SK-N-SH (cell line): Measurements from ENCODE around the gene AKAP10. TPM values are rescaled to one million over a fixed set of nuclear protein-coding genes. Genes with fewer than 3 reads are reported as not detected.

Experiments used
- CTCF ChIA-PET: fragments of 300-600, 350-600 bp; formaldehyde crosslinking; extraction: SDS; loops from one replicate; lab custom pipeline; 2021; lab: Yijun Ruan, JAX
- POLR2A ChIA-PET: fragments of 350-600 bp; sonication (Branson Sonifier 250); formaldehyde crosslinking; extraction: SDS; loops from one replicate; lab custom pipeline; 2020; ENCODE audit warnings: antibody characterized with exemption, inconsistent platforms; lab: Yijun Ruan, JAX
- DNase-seq: peaks from one replicate; pipeline ENCODE4 v3.0.0; 2012
- H2AFZ ChIP-seq: fragments of 200-600 bp; sonication (generic); 2 replicates; pipeline ENCODE4 v1.8.1; 2016; ENCODE audit warnings: antibody characterized with exemption, mild to moderate bottlenecking, low read depth
- H3F3A ChIP-seq: fragments of 200-600 bp; sonication (generic); replicated peaks from 2 replicates; pipeline ENCODE3; 2016; ENCODE audit warnings: antibody characterized with exemption, mild to moderate bottlenecking; ENCODE audit not compliant: insufficient read depth
- H3K27ac ChIP-seq, 2 experiments: fragments of 200-500 bp in 1 of 2; fragments of 200-600 bp in 1 of 2; sonication (Bioruptor generic) in 1 of 2; sonication (generic), shearing (Covaris generic) in 1 of 2; 2 replicates each; pipeline versions ENCODE4 v1.5.1 to v1.6.1; 2014 to 2016; ENCODE audit warnings: low read depth in 2 of 2, inconsistent platforms in 1 of 2, low read length in 1 of 2, mild to moderate bottlenecking in 1 of 2, mixed read lengths in 1 of 2
- H3K27me3 ChIP-seq: fragments of 200-600 bp; sonication (generic), shearing (Covaris generic); 2 replicates; pipeline ENCODE4 v1.6.1; 2016; ENCODE audit warnings: mixed run types; ENCODE audit not compliant: insufficient read depth
- H3K36me3 ChIP-seq, 2 experiments: fragments of 200-500 bp in 1 of 2; fragments of 200-600 bp in 1 of 2; sonication (Bioruptor generic) in 1 of 2; sonication (generic) in 1 of 2; replicated peaks in 1 of 2; 2 replicates each; pipeline versions ENCODE3 to v1.5.1; 2014 to 2016; ENCODE audit warnings: low read length in 1 of 2, mild to moderate bottlenecking in 1 of 2; ENCODE audit not compliant: insufficient read depth in 2 of 2, control insufficient read depth in 1 of 2
- H3K4me1 ChIP-seq, 2 experiments: fragments of 200-500 bp in 1 of 2; fragments of 200-600 bp in 1 of 2; sonication (Bioruptor generic) in 1 of 2; sonication (generic), shearing (Covaris generic) in 1 of 2; 2 replicates each; pipeline versions ENCODE4 v1.5.1 to v1.6.1; 2014 to 2016; ENCODE audit warnings: low read depth in 1 of 2, low read length in 1 of 2, mixed run types in 1 of 2; ENCODE audit not compliant: insufficient read depth in 2 of 2, control insufficient read depth in 1 of 2
- H3K4me2 ChIP-seq: fragments of 200-600 bp; sonication (generic), shearing (Covaris generic); 2 replicates; pipeline ENCODE4 v1.6.1; 2017; ENCODE audit warnings: mixed run types
- H3K4me3 ChIP-seq, 2 experiments: fragments of 200-500 bp in 1 of 2; fragments of 200-600 bp in 1 of 2; sonication (Bioruptor generic) in 1 of 2; sonication (generic), shearing (Covaris generic) in 1 of 2; 2 replicates each; pipeline versions ENCODE4 v1.5.1 to v1.8.1; 2014 to 2016; ENCODE audit warnings: low read depth in 2 of 2, inconsistent platforms in 1 of 2, low read length in 1 of 2, mild to moderate bottlenecking in 1 of 2, mixed read lengths in 1 of 2, moderate library complexity in 1 of 2
- H3K79me2 ChIP-seq: fragments of 200-600 bp; sonication (generic); 2 replicates; pipeline ENCODE4 v1.8.1; 2017; ENCODE audit warnings: mild to moderate bottlenecking; ENCODE audit not compliant: insufficient read depth
- H3K9ac ChIP-seq: fragments of 200-600 bp; sonication (generic); 2 replicates; pipeline ENCODE4 v1.6.1; 2017; ENCODE audit warnings: mixed run types
- H3K9me2 ChIP-seq: fragments of 200-600 bp; sonication (generic); 2 replicates; pipeline ENCODE4 v1.6.1; 2017; ENCODE audit warnings: mixed run types
- H3K9me3 ChIP-seq: fragments of 200-600 bp; sonication (generic); 2 replicates; pipeline ENCODE4 v1.6.1; 2017; ENCODE audit warnings: mixed run types, mild to moderate bottlenecking, moderate library complexity
- H4K20me1 ChIP-seq: fragments of 200-600 bp; sonication (generic); 2 replicates; pipeline ENCODE4 v1.6.1; 2017; ENCODE audit warnings: mild to moderate bottlenecking, mixed run types; ENCODE audit not compliant: insufficient read depth
- FOXM1 ChIP-seq: IDR thresholded peaks from 2 replicates; pipeline ENCODE4 v1.4.0; 2012; ENCODE audit warnings: low read depth, mild to moderate bottlenecking
- GATA2 ChIP-seq: sonication (generic); formaldehyde crosslinking; IDR thresholded peaks from 2 replicates; pipeline ENCODE4 v1.5.0; 2020; ENCODE audit warnings: mild to moderate bottlenecking, missing genetic modification reagents
- JUND ChIP-seq: IDR thresholded peaks from 2 replicates; pipeline ENCODE4 v1.4.0; 2012
- MEF2A ChIP-seq: IDR thresholded peaks from 2 replicates; pipeline ENCODE4 v1.4.0; 2012; ENCODE audit warnings: low read depth, borderline replicate concordance
- MXI1 ChIP-seq: IDR thresholded peaks from 2 replicates; pipeline ENCODE4 v1.6.1; 2012; ENCODE audit warnings: mild to moderate bottlenecking, low read depth, low read length, improper control_type of control experiment
- POLR2AphosphoS5 ChIP-seq: IDR thresholded peaks from 2 replicates; pipeline ENCODE4 v1.6.1; 2012; ENCODE audit warnings: low read depth, low read length
- TEAD4 ChIP-seq: IDR thresholded peaks from 2 replicates; pipeline ENCODE4 v1.4.0; 2012; ENCODE audit warnings: mild to moderate bottlenecking, borderline replicate concordance; ENCODE audit not compliant: insufficient read depth
- WGBS: methylation state at CpG from one replicate; pipeline ENCODE4 v1.1.6; 2017; ENCODE audit warnings: low lambda C conversion rate; 5-methylcytosine and 5-hydroxymethylcytosine counted together
- polyA plus RNA-seq, 3 experiments: library from polyadenylated mRNA; depleted of rRNA; stranded (reverse); fragments of >200 nt; gene quantifications; 2 replicates each; pipeline ENCODE4 v1.2.3, GENCODE V29; 2012
- TF ChIP-seq, protein P1 (sequence below): fragments of 200-600 bp; sonication (generic); IDR thresholded peaks from 2 replicates; pipeline ENCODE4 v1.6.1; 2017; ENCODE audit warnings: antibody characterized with exemption, mild to moderate bottlenecking, moderate library complexity
- TF ChIP-seq, protein P2 (sequence below): IDR thresholded peaks from 2 replicates; pipeline ENCODE4 v1.4.0; 2012; ENCODE audit warnings: low read depth
- TF ChIP-seq, protein P3 (sequence below): IDR thresholded peaks from 2 replicates; pipeline ENCODE4 v1.4.0; 2012; ENCODE audit warnings: low read depth, borderline replicate concordance
- TF ChIP-seq, protein P4 (sequence below): IDR thresholded peaks from 2 replicates; pipeline ENCODE4 v1.6.1; 2012; ENCODE audit warnings: mild to moderate bottlenecking, low read depth, low read length, moderate library complexity

The AKAP10 gene
- polyA plus RNA-seq, 1 of the 3 experiments (the other 2 are of a cell fraction), result 12.7 TPM

DNA sequence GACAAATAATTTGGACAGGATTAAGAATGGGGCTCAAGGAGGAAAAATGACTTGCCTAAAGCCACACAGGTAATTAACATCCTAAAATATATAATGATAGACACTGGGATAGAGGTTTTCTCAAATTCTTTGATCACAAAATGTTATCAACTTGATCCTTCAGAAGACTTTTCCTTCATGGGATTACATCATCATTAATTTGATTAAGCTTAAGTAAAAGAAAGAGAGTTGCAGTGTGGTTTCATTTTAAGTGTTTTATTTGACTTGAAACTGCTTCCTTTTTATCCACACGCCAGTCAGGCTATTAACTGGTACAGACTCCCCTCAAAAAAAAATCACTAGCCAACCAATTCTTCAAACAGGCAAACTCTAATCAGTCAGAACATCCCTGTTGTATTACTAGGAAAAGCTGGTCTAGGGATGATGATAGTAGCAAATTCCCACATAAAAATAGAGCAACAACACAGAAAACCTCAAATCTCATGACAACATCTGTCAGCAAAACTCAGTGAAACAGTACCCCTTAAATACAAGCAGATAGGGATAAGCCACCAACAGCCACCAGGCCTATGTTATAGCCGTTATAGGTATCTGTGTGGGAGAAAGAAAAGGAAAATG lies 32.5 kb downstream of the AKAP10 start:
- DNase-seq, result no peak
- Histone ChIP-seq H3K9me2 (no peaks in the 10 kb centered on the region), H3K4me2 (no peak overlapping the region), H2AFZ (no peak overlapping the region), H3K9ac (no peak overlapping the region), H3K4me1 (peaks cover 8 to 24% of the 10 kb centered on the region in 2 experiments), H3K27ac (peak overlapping the region in 1 of 2 experiments; percentile 24; a peak in 1 of 4 replicates), H3K4me3 (no peak overlapping the region), H3K27me3 (no peaks in the 10 kb centered on the region), H3K79me2 (peaks cover 78% of the 10 kb centered on the region), H3F3A (peaks cover 11% of the 10 kb centered on the region), H4K20me1 (peaks cover 30% of the 10 kb centered on the region), H3K9me3 (no peaks in the 10 kb centered on the region), H3K36me3 (peaks cover 39 to 41% of the 10 kb centered on the region in 2 experiments)
- POLR2A ChIA-PET, result interaction anchor here (0.5 kb wide), 1 partner anchor 1076 kb away, joined by 3 read pairs; no protein-coding TSS in a partner anchor
- WGBS, result 64% methylated on average over 2 of the region's 2 CpGs
- TF ChIP-seq MEF2A, result no peak
- CTCF ChIA-PET, result no interaction called here

DNA sequence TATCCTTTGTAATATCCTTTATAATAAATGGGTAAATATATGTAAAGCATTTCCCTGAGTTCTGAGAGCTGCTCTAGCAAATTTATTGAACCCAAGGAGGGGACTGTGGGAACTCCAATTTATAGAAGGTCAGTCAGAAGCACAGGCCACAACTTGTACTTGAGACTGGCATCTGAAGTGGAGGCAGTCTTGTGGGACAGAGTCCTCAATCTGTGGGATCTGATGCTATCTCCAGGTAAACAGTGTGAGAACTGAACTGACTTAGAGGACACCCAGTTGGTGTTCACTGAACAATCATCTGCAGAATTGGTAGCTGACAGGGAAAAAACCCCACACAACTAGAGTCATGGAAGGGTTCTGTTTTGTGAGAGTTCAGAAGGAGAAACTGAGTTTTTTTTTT lies 34.0 kb downstream of the AKAP10 start:
- peaks cover 26% of the 10 kb centered on the region for H4K20me1 ChIP-seq
- POLR2A ChIA-PET, result interaction anchor here (1.1 kb wide), 1 partner anchor 18 kb away, joined by 3 read pairs; no protein-coding TSS in a partner anchor

More for the DNA sequence above, 34.0 kb downstream of the AKAP10 start:
- H3K4me2 ChIP-seq, result no peak overlapping the region
- TF ChIP-seq JUND (no peak), MXI1 (no peak), MEF2A (no peak), GATA2 (CRISPR knock-in tag) (no peak), TEAD4 (no peak), POLR2AphosphoS5 (no peak), FOXM1 (no peak)
- TF ChIP-seq, protein P1, sequence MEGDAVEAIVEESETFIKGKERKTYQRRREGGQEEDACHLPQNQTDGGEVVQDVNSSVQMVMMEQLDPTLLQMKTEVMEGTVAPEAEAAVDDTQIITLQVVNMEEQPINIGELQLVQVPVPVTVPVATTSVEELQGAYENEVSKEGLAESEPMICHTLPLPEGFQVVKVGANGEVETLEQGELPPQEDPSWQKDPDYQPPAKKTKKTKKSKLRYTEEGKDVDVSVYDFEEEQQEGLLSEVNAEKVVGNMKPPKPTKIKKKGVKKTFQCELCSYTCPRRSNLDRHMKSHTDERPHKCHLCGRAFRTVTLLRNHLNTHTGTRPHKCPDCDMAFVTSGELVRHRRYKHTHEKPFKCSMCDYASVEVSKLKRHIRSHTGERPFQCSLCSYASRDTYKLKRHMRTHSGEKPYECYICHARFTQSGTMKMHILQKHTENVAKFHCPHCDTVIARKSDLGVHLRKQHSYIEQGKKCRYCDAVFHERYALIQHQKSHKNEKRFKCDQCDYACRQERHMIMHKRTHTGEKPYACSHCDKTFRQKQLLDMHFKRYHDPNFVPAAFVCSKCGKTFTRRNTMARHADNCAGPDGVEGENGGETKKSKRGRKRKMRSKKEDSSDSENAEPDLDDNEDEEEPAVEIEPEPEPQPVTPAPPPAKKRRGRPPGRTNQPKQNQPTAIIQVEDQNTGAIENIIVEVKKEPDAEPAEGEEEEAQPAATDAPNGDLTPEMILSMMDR, result no peak
- TF ChIP-seq, protein P2, sequence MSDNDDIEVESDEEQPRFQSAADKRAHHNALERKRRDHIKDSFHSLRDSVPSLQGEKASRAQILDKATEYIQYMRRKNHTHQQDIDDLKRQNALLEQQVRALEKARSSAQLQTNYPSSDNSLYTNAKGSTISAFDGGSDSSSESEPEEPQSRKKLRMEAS, result no peak
- TF ChIP-seq, protein P3, sequence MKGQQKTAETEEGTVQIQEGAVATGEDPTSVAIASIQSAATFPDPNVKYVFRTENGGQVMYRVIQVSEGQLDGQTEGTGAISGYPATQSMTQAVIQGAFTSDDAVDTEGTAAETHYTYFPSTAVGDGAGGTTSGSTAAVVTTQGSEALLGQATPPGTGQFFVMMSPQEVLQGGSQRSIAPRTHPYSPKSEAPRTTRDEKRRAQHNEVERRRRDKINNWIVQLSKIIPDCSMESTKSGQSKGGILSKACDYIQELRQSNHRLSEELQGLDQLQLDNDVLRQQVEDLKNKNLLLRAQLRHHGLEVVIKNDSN, result no peak
- TF ChIP-seq, protein P4, sequence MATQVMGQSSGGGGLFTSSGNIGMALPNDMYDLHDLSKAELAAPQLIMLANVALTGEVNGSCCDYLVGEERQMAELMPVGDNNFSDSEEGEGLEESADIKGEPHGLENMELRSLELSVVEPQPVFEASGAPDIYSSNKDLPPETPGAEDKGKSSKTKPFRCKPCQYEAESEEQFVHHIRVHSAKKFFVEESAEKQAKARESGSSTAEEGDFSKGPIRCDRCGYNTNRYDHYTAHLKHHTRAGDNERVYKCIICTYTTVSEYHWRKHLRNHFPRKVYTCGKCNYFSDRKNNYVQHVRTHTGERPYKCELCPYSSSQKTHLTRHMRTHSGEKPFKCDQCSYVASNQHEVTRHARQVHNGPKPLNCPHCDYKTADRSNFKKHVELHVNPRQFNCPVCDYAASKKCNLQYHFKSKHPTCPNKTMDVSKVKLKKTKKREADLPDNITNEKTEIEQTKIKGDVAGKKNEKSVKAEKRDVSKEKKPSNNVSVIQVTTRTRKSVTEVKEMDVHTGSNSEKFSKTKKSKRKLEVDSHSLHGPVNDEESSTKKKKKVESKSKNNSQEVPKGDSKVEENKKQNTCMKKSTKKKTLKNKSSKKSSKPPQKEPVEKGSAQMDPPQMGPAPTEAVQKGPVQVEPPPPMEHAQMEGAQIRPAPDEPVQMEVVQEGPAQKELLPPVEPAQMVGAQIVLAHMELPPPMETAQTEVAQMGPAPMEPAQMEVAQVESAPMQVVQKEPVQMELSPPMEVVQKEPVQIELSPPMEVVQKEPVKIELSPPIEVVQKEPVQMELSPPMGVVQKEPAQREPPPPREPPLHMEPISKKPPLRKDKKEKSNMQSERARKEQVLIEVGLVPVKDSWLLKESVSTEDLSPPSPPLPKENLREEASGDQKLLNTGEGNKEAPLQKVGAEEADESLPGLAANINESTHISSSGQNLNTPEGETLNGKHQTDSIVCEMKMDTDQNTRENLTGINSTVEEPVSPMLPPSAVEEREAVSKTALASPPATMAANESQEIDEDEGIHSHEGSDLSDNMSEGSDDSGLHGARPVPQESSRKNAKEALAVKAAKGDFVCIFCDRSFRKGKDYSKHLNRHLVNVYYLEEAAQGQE, result no peak
- no peak overlapping the region for H3K9ac ChIP-seq
- DNase-seq, result no peak
- H3K4me1 ChIP-seq, result peaks cover 8 to 28% of the 10 kb centered on the region in 2 experiments
- H2AFZ ChIP-seq, result no peak overlapping the region
- no peaks in the 10 kb centered on the region for H3K9me2 ChIP-seq
- CTCF ChIA-PET, result interaction anchor here (0.6 kb wide), 1 partner anchor 349 kb away, joined by 3 read pairs; no protein-coding TSS in a partner anchor
- H3K4me3 ChIP-seq, result no peak overlapping the region
- H3K27me3 ChIP-seq, result no peaks in the 10 kb centered on the region
- H3K27ac ChIP-seq, result no peak overlapping the region
- peaks cover 72% of the 10 kb centered on the region for H3K79me2 ChIP-seq
- H3K36me3 ChIP-seq, result peaks cover 45 to 47% of the 10 kb centered on the region in 2 experiments
- peaks cover 7% of the 10 kb centered on the region for H3F3A ChIP-seq
- H3K9me3 ChIP-seq, result no peaks in the 10 kb centered on the region
